Stimulated activated CD4-positive, alpha-beta T cell treated with anti-CD3 and anti-CD28 coated beads, Interleukin-15, amount 100 ng/mL, for 24 hours (primary cell): ENCODE results near the gene KCNMA1.

Source experiments
- DNase-seq: peaks from one replicate; pipeline ENCODE4 v3.0.0-alpha.2; 2020

Gene KCNMA1

GRCh38 chr10:77253147-77253545 is 384.5 kb downstream of the KCNMA1 start:
- DNase-seq: no peak

GRCh38 chr10:77252380-77253146 is 385.0 kb downstream of the KCNMA1 start:
- no peak for DNase-seq

DNA sequence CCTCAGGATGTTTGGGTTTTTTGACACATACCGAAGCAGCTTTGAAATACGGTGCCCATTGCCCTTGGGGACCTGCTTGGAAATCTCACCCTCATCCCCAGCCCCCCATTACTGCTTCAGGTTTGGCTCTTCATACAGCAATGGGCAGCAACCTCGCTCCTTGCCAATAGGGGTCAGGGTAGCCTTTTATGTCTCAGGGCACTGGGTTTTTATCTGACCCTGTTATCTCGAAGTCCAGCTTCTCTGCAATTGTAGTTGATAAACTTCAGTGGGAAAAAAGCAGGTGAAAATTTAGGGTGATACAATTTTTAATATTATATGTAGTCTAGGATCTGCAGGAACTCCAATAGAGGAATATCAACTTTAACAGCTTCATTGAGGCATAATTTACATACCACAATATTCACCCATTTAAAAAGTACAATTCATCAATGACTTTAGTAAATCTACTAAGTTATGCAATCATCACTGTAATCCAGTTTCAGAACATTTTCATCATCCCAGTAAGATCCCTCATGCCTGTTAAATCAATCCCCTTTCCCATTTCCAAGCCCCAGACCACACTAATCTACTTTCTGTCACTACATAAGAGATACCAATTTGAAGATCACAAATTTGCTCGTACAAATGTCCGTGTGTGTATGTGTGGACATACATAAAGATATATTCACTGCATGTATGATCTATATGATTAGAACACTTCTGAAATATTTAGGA is 386.2 kb downstream of the KCNMA1 start:
- DNase-seq: no peak

- DNase-seq: no peak
Measured at GRCh38 chr10:77249901-77250459, 387.6 kb downstream of the KCNMA1 start.

- no peak for DNase-seq
Measured at GRCh38 chr10:77248104-77248790, 389.4 kb downstream of the KCNMA1 start.

GRCh38 chr10:77247031-77247990 is 390.3 kb downstream of the KCNMA1 start:
- DNase-seq: no peak

GRCh38 chr10:77245953-77246352 is 391.7 kb downstream of the KCNMA1 start:
- no peak for DNase-seq

DNA sequence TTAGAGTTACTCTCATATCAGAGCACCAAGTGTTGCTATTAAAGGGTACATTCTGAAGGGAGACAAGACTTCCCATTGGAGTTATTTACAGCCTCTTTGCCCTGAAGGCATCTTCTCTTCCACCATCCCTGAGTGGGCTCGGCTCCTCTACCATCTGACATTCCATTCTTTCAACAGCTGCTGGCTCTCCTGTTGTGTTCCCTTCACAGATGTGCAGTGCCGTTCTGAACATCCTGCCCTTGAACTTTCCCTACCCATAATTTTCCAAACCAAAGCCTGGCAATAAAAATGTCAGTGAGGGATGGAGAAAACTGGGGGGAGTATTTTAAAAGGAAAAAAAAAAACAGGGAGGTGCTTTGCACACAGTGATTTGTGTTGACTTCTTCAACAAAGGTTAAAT is 392.9 kb downstream of the KCNMA1 start:
- no peak for DNase-seq

GRCh38 chr10:77244286-77244685 is 393.3 kb downstream of the KCNMA1 start:
- DNase-seq: no peak

- no peak for DNase-seq
Measured at GRCh38 chr10:77241350-77241725, 396.3 kb downstream of the KCNMA1 start.

- DNase-seq: no peak
Measured at GRCh38 chr10:77240706-77241349, 396.8 kb downstream of the KCNMA1 start.

DNA sequence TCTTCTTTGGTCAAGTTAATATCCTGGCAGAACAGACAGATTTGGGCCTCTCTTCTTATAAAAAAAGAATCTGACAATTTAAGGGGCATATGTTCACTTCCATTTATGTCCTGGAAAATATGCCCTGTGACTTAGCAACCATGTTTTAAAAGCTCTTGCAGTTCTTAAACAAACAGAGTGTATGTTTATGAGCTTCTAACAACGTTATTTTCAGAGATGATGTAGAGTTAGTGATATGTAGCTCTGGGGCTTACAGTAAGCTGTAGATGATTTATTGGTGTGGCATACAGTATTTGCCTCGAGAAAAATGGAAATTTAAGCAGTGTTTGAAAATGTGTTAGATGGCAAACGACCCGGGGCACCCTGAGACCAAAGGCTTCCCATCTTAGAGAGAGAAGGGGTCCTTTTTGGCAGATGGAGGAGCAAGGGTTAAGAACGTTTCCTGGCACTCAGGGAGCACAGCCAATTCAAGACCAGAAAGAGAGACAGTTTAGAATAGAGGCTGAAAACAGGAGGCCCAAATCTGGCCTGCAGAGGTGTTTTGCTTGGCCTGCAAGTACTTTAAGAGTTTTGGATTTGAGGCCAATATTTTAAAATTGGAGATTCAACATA is 397.5 kb downstream of the KCNMA1 start:
- DNase-seq: no peak

GRCh38 chr10:77237120-77237519 is 400.5 kb downstream of the KCNMA1 start:
- no peak for DNase-seq

- DNase-seq: no peak
Measured at GRCh38 chr10:77236700-77237099, 400.9 kb downstream of the KCNMA1 start.

GRCh38 chr10:77236029-77236428 is 401.6 kb downstream of the KCNMA1 start:
- no peak for DNase-seq

- no peak for DNase-seq
Measured at GRCh38 chr10:77234599-77234998, 403.0 kb downstream of the KCNMA1 start.

DNA sequence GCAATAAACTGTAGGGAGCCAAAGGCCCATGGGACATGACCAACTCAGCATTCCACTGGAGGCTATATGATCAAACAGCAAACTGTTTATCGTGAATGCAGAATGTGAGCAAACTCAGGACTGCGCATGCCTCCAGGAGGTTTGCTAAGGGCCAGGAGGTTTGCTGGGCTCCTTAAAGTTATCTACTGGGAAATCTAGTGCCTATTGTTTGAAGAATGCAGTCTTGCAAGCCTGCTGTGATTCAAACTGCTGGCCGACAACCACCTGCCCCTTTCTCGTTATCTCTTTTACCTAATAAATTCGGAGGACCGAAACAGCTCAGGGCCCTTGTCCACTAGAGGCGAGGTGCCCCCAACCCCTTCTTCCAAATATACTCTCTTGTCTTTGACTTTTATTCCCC is 404.1 kb downstream of the KCNMA1 start:
- DNase-seq: no peak

GRCh38 chr10:77231884-77232610 is 405.6 kb downstream of the KCNMA1 start:
- no peak for DNase-seq

DNA sequence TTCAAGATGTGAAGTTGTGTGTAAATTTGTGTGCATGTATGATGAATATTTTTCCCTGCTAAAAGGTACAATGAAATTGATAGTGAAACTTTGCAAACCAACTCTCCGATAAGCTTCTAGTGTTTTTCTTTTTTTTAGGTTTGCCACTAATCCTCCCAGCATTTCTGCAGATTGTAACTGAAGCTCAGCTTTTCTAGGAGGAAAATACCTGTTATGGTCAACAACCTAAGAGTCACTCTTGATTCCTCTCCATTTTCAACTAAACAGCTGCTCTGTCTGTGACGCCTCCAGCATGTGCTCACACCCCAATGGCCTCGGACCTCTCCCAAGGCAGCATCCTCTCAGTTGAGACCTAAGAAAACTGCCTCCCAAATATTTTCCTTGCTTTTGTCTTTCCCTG is 406.2 kb downstream of the KCNMA1 start:
- no peak for DNase-seq

GRCh38 chr10:77230194-77230593 is 407.4 kb downstream of the KCNMA1 start:
- DNase-seq: no peak

GRCh38 chr10:77229704-77230103 is 407.9 kb downstream of the KCNMA1 start:
- no peak for DNase-seq
